ENCODE data around the gene CENPH.

DNA sequence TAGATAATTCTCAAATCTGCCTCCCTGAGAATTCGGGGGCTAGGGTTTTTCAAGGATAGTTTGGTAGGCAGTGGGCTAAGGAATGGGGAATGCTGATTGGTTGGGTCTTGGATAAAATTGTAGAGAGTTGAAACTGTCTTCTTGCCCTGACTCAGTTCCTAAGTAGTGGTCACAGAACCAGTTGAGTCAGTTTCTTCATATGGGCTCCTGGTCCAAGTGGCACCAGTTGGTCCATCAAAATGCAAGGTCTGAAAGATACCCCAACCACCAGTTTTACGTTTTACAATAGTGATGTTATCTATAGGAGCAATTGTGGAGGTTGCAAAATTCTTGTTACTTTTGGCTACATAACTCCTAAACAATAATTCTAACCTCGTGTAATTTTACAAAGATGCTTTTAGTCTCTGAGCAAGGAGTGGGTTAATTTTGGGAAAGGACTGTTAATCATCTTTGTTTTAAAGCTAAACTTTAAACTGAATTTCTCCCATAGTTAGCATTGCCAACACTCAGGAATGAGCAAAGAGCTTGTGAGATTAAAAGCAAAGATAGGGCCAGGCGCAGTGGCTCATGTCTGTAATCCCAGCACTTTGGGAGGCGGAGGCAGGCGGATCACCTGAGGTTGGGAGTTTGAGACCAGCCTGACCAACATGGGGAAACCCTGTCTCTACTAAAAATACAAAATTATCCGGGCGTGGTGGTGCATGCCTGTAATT is 53.0 kb downstream of the CENPH start:
- TF ChIP-seq, protein P1, sequence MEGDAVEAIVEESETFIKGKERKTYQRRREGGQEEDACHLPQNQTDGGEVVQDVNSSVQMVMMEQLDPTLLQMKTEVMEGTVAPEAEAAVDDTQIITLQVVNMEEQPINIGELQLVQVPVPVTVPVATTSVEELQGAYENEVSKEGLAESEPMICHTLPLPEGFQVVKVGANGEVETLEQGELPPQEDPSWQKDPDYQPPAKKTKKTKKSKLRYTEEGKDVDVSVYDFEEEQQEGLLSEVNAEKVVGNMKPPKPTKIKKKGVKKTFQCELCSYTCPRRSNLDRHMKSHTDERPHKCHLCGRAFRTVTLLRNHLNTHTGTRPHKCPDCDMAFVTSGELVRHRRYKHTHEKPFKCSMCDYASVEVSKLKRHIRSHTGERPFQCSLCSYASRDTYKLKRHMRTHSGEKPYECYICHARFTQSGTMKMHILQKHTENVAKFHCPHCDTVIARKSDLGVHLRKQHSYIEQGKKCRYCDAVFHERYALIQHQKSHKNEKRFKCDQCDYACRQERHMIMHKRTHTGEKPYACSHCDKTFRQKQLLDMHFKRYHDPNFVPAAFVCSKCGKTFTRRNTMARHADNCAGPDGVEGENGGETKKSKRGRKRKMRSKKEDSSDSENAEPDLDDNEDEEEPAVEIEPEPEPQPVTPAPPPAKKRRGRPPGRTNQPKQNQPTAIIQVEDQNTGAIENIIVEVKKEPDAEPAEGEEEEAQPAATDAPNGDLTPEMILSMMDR (IDR thresholded peaks at IDR 0.05; ENCODE audit: insufficient read depth, low read length) = no peak
- TF ChIP-seq REST (IDR thresholded peaks at IDR 0.05; ENCODE audit: insufficient replicate concordance, low read depth) = no peak
- no peak for TF ChIP-seq SPI1 (IDR thresholded peaks at IDR 0.05; ENCODE audit: borderline replicate concordance, low read depth)
